HT-29 (cell line): ENCODE results near the gene SLAMF1. TPM values are rescaled to one million over a fixed set of nuclear protein-coding genes. Genes with fewer than 3 reads are reported as not detected.
"Not testable (repeated sequence)": the region's sequence is repeated elsewhere in the genome, so short reads cannot be mapped to it uniquely, and the experiment has no call there.

Source experiments
- DNase-seq: peaks from one replicate; pipeline ENCODE4 v3.0.0-alpha.2; 2015; ENCODE audit warnings: low spot score
- total RNA-seq: library from RNA; depleted of rRNA; stranded (reverse); fragments of >200 nt; shearing (Covaris generic); gene quantifications from 2 replicates; pipeline ENCODE4 v1.2.3, GENCODE V29; 2014

SLAMF1 gene
- total RNA-seq, 1 experiment from 2014 or later = not detected

DNA sequence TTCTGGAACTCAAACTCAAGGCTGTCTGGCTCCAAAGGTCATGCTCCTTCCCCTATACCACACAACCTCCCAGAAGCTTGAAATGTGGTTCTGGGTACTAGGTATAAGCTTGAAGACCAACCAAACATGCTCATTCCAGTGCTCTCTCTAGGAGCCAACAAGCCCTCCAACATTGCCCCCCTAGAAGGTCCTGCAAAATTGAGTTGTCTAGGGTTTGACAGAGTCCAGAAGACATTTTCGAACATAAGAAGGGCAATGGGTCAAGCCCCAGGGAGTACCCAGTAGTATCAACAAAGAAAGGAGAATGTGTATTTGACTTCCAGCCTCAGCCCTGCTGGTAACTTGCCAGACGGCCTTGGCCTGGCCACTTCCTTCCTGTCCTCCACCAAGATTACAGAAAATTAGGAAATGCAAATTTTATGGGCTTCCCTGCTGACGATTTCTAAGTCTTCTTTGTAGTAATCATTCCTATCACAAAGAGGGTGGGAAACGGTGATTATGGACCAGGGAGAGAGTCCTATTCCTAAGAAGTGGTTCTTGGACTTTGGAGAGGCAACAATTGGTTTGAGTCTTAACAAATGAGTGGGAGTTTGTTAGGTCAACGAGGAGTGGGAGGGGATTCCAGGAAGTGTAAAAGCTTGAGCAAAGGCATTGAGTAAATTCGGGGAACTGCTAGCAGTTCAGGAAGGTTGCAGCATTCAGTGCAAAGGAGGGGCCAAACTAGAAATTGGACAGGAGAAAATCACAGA lies 18.7 kb upstream of the SLAMF1 start:
- DNase-seq = no peak

DNA sequence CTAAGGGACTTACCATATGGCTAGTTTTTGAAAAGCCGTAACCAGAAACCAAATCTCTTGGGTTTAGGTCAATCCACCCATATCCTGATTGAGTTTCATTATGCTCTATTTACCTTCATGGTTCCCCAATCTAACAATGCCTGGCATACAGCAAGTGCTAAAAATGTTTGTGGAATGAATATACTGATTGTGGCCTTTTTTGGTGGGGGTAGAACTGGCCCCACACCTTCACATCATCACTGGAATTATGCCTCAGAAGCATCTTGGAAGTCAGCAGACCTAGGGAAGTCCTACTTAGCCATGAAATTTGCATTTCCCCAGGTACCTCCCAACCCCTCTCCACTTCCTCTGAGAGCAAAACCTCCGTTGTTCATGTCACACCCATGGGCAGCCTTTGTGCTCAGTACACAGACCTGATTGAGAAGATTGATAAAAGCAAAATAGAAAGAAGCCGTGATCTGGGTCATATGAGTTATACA lies 17.8 kb upstream of the SLAMF1 start:
- no peak for DNase-seq

DNA sequence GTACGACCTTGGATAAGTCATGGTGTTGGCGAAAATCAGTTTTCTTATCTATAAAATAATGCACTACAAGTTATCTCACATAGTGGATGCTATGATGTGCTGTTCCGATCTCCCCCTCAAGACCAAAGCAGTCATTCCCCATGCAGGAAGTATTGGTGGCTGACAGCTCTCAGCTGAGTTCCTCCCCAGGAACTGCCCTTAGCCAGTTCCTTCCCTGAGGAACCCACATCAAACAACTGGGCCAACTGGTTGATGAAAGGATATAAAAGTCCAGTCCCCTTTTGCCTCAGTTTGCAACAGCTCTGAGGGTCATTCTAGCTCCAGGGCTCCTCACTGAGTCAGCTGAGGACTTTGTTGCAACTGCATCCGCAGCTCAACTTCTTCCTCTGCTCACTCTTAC lies 16.1 kb upstream of the SLAMF1 start:
- no peak for DNase-seq

DNA sequence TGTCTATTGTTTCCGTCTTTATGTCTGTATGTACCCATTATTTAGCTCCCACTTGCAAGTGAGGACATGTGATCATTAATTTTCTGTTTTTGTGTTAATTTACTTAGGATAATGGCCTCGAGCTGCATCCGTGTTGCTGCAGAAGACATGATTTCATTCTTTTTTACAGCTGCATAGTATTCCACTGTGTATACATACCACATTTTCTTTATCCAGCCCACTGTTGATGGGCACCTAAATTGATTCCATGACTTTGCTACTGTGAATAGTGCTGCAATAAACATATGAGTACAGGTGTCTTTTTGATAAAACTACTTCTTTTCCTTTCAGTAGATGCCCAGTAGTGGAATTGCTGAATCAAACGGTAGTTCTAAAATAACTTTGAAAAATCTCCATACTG lies 12.7 kb upstream of the SLAMF1 start:
- DNase-seq = no peak

DNA sequence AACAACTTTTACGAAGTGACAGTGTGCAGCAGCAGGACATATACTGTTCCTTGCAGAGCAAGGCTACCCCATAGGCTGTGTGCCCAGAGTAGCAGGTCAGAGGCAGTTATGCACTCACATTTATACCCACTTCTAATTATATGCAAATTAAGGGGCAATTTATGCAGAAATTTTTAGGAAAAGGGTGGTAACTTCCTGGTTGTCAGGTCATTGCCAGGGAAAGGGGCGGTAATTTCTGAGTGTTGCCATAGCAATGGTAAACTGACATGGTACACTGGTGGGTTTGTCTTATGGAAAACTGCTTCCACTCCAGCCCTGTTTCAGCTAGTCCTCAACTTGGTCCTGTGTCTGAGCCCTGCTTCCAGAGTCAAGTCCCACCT lies 12.0 kb upstream of the SLAMF1 start:
- DNase-seq = no peak

- no peak for DNase-seq
These were observed 11.4 kb upstream of the SLAMF1 start for GRCh38 chr1:160658162-160658813.

- no peak for DNase-seq
These were observed 10.5 kb upstream of the SLAMF1 start for GRCh38 chr1:160657250-160657781.

- no peak for DNase-seq
These were observed 9.9 kb upstream of the SLAMF1 start for GRCh38 chr1:160656737-160657136.

GRCh38 chr1:160653620-160654016 lies 6.8 kb upstream of the SLAMF1 start:
- no peak for DNase-seq

- no peak for DNase-seq
These were observed 6.2 kb upstream of the SLAMF1 start for GRCh38 chr1:160652924-160653619.

DNA sequence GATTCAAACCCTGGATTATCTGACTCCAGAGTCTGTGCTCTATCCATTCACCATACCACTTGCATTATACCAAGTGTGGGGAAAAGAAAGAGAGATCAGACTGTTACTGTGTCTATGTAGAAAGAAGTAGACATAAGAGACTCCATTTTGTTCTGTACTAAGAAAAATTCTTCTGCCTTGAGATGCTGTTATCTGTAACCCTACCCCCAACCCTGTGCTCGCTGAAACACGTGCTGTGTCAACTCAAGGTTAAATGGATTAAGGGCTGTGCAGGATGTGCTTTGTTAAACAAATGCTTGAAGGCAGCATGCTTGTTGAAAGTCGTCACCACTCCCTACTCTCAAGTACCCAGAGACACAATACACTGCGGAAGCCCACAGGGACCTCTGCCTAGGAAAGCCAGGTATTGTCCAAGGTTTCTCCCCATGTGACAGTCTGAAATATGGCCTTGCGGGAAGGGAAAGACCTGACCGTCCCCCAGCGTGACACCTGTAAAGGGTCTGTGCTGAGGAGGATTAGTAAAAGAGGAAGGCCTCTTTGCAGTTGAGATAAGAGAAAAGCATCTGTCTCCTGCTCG lies 5.3 kb upstream of the SLAMF1 start:
- not testable (repeated sequence) for DNase-seq

- DNase-seq = no peak
These were observed 4.7 kb upstream of the SLAMF1 start for GRCh38 chr1:160651433-160652064.

DNA sequence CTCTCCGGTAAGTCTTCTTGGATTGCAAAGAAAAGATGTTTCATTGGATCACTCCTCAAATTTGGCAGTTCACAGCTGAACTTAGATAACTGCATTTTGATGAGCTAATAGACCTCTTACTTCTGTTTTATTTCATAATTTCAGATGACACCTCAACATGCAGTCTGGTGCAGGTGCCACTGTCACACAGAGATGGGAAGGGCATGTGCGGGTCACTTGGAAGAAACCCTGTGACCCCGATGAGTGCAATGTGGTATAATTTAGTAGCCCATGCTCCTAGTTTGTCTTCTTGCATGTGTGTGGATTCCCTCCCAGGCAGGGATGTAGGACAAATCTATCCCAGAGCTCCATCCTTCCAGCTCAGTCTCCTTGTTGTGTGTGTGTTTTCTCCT lies 481 bp upstream of the SLAMF1 start:
- DNase-seq = no peak

GRCh38 chr1:160646180-160646579 lies 664 bp downstream of the SLAMF1 start:
- no peak for DNase-seq

GRCh38 chr1:160645386-160646130 lies 1.3 kb downstream of the SLAMF1 start:
- DNase-seq = no peak

DNA sequence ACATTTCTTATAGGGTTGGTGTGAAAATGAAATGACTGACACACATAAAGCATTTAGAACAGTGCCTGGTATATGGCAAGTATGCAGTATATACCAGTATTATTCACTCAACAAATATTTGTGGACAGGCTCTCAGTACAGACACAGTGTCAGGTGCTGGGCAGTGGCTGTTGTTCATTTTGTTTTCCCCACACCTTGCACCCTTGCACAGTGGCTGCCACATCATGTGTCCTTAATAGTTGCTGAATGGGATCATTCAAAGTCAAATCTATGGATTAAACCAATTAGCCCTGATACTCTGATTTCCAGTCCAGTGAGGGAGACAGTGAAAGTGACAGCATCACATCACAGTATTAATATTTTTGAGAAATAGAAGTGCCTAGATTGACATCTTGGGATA lies 2.4 kb downstream of the SLAMF1 start:
- DNase-seq = no peak

GRCh38 chr1:160643138-160643537 lies 3.7 kb downstream of the SLAMF1 start:
- DNase-seq = no peak

DNA sequence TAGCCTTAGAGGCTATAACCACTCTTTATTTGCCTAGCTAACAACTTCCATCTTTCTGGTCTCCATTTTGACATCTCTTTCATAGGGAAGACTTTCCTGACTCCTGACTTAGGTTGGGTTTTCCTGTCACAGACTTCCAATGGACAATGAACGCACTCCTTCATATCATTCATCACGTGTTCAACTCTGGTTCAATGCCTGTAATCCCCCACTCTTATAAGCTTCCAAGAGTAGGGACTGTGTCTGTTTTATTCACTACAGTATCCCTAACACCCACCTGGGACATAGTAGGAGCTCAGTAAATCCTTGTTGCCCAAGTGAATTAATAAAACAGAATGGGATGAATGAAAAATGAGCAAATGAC lies 4.6 kb downstream of the SLAMF1 start:
- no peak for DNase-seq

- no peak for DNase-seq
These were observed 5.2 kb downstream of the SLAMF1 start for GRCh38 chr1:160641323-160642280.
